Fibroblast of upper back skin (primary cell): ENCODE data around the gene CCDC27.

Source experiments
- DNase-seq: peaks from one replicate; pipeline ENCODE4 v3.0.0-alpha.2; 2013

CCDC27 gene

DNA sequence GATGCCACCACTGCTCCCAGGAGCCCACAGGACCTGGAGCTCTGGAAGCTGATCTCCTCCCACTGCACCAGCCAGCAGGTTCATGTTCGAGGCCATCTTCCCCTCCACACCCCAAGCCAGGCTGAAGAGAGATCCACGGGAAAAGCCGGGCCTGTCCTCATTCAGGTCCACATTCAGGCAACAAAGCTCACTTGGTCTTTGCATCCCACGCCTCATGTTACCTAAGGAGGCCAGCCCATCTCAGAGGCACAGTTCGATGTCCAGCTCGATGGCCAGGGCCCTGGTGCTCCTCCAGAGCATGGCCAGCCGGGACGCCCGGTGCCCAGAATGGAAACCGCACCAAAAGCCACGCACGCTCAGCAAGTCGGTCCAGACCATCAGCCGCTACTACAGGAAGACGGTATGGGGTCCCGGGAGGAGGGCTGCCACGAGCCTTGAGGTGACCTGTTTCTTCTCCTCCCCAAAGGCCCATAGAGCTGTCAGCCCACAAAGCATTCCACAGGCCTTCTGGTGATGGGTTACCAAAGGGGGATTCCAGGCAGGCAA lies at the start of gene CCDC27:
Gene CCDC27 (plus strand): TSS at position 51 of the 546 bp plus-strand sequence. CDS start 32 bp downstream, at position 83.
- no peak for DNase-seq

DNA sequence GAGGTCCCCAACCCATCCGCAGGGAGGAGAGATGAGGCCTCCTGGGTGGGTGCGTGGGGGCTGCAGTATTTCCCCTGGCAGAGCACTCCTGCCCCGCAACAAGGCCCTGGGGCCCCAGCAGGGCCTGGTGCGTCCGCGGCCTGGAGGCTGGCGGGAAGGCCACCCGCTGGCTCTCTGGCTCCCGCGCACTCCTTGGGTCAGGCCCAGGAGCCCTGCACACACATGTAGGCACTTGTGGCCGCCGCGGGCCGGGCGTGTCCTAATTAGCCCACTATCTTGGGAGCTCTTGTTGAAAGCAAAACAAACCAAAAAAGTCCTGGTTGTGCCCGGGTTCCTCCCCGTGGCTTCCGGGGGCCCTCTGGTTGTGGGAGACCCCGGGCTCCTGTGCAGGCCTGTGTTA lies 49.7 kb upstream of the CCDC27 start:
- no peak for DNase-seq

DNA sequence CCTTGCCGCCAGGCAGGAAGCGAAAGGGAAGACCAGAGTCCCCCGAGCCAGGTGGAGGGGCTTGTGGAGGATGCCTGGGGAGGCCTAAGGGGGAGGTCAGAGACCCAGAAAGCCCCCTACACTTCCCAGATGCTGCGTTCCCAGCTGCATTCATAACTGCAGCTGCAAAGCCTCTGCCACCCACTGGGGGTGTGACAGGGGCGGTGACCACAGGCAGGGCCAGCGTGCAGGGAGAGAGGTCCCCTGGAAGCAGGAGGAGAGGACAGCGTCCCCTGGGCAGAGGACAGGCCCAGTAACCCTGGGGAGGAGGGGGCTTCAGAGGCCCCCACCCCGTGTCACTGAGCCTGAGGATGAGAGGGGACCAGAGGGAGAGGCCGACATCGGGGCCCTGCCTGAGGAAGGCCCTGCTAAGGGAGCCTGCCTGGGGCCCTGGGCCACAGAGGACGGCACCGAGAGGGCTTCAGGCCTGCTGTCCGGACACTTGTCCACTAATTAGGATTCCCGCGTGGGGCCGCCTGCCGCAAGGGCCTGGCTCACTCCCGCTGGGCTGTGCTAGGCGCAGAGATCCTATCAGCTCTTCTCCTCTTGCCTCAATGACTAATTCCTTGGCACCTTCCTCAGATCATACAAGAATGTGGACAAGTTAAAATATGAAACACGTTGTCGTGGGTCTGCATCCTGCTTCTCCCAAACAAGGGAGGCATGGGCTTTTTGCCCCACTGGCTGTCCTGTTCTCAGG lies 49.1 kb upstream of the CCDC27 start:
- DNase-seq = peak; percentile 41

DNA sequence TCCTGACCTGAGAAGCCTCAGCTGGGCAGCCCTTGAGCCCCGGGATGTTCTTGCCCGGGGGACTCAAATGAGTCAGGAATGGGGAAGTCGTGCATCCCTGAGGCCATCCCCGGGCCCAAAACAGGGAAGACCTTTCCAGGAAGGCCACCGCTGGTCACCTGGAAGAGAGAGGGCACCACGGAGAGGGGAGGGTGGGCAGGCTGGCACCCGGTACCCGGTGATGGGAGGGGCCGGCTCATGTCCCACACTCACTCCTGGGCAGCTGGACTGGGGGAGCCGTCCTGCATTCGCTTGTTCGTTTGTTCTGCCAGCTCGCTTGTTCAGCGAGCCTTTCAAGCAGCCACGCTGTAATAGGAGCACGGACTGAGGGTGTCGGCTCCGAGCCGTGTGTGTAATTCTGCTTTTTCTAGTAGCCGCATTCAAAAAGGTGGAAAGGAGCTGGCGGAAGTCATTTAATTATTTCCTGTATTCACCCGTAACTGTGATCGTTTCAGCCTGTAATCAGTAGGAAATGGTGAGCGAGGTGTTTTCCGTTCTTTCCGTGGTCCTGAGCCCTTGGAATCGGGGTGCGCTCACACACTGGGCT lies 48.4 kb upstream of the CCDC27 start:
- DNase-seq = no peak

DNA sequence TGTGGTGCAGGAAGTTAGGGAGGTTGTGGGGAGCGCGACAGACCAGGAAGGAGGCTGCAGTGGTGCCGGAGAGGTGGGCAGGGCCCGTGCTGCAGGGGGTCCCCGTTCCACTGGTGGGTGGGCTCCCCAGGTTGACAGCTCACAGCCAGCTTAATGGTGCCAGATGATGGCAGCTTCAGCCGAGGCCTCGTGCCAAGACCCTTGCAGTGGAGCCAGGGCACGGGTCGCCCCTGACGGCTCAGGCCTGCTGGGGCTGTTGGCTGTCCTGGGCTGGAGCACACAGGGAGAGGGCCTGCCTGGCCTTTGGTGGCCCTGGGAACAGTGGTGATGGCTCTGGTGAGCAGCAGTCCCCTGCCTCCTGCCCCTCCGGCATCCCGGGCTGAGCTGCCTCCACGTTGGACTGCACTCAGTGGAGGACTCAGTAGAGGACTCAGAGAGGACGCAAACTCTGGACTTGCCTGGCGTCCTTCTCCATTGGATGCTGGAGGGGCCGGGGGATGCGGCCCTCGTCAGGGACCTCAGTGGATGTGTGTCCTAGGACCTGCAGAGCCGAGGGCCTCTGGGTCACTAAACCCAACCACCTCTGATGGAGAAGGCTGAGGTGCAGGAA lies 46.8 kb upstream of the CCDC27 start:
- no peak for DNase-seq

DNA sequence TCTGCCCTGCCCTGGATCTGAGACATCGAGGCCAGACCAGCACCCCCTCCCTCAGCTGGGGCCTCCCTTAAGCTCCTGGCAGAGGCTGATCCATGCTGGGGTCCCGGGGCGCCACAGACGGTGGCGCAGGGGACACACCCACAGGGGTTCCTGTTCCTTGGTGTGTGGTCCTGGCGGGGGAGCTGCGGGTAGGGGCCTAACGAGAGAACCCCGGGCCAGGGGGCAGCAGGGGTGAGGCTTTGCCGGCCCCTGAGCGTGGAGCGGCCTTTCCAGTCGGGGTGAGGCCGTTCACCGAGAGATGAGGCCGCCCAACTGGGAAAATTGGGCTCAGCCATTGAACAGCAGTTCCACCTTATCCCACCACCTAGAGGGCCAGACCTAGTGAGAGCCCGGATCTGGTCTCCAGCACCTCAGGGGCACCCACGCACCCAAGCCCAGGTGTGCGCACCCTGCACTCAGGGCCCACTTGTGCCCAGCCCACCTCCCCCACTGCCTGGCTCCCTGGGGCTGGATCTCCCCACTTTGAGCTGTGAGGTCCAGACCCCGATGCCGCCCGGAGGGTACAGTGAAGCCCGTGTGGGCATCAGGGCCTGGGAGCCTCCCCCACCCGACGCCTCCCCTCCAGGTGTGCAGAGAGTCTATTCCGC lies 45.5 kb upstream of the CCDC27 start:
- no peak for DNase-seq

DNA sequence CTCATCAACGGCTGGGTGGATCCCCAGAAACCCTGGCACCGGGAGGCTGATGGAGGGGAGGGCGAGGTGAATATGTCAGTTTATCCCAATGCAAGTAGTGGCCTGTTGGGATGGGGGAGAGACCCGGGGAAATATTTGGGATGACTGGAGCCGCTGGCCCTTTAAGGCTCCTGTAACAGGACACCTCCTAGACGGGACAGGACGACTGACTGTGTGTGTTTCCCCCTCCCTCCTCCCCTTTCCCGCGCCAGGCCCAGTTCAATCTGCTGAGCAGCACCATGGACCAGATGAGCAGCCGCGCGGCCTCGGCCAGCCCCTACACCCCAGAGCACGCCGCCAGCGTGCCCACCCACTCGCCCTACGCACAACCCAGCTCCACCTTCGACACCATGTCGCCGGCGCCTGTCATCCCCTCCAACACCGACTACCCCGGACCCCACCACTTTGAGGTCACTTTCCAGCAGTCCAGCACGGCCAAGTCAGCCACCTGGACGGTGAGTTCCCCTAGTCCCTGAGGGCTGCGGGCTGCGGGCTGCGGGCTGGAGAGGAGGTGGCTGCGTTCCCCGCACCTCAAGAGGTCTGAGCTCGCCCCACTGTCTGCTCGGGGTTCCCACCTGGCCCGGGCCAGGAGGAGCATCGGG lies 44.8 kb upstream of the CCDC27 start:
- DNase-seq = no peak

DNA sequence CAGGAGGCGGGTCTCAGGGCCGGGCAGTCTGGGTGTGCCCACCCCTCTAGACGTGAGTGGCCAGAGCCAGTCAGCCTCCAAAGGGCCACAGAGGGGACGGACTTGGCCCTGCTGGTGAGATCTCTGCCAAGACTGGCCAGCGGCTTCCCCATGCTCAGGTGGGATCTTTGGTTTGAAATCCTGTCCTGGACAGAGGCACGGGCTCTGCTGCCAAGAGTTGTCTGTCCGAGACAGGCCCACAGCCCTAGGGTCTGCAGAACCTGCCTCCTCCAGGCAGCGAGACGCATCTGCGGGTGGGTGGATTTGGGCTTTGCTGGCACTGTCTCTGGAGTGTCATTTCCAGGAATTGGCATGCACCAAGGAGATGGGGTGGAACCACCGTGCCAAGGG lies 44.3 kb upstream of the CCDC27 start:
- DNase-seq = no peak

DNA sequence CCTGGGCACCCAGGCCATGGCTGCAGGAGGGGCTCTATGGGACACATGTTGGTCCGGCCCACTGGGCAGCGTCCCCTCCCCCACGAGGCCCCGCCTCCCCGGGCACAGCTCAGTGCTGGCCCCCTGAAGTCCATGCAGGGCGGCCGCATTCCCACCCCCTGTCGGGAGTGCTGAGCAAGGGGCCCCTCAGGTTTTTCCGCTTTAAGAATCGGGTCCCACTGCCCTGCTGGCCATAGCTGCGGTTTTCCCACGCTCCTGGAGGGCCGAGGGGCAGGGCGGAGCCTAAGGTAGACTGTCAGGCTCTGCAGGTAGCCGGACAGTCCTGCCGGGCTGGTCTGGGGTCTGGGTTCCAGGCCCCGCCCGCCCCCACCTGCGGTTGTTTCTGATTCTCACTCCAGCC lies 43.5 kb upstream of the CCDC27 start:
- DNase-seq = no peak

DNA sequence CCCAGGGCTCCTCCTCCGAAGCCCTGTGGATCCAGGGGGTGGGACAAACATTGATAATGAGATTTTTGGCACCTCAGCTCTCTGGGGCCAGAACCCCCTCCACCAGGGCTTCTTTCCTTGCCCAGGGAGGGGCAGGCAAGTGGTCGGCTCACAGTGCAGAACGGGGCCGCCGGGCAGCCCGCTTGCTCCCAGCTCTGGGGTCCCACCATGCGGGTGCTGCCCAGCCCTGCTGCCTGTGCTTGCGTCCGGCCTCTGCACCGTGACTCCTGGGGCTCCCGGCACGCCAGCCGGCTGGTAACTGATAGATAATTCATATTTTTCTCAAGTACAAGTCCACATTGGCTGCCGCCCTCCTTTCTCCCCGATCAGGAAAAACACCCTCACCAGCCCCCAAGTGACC lies 42.0 kb upstream of the CCDC27 start:
- DNase-seq = no peak

DNA sequence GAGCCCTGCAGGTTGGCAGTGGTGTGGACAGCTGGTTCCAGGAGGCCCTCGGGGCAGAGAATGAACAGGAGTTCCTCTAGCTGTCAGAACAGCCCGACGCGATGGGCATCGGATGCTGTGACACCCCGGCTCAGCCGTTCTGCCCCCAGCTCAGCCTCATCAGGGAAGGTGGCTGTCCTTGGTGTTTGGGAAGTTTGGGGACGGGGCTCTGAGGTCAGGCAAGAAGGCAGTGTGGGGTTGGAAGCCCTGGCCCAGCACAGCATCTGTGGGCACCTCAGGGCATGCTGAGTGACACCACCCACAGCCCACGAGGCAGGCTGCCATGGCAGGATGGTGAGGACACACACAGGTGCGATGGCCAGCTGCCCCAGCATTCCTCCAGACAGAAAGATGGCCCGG lies 40.9 kb upstream of the CCDC27 start:
- DNase-seq = no peak

DNA sequence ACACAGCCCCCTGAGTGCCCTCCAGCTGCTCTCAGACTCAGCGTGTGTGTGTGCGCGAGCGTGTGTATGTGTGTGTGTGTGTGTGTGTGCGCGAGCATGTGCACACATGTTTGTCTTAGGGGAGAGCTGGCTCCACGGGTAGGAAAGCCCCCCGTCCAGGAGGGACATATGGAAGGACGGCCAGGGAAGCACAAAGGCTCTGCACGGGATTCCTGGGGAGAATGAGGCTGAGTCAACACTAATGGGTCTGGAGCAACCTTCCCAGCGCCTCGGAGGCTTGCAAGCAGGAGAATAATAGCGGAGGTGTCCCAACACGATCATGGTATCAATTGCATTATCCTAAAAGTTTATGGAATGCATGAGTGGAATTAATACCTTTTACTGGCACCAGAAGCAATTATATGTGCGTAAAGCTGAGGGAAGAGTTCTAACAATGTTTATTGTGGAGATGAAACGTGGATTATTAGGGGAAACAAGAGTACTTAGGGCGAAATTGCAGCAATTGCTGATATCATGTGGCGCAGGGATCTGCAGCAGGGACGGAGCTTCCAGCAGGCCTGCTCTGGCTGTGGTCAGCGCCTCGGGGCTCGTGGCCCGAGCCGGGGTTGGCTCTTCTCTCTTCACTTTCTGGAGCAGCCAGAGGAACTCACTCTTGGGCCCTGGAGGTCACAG lies 40.3 kb upstream of the CCDC27 start:
- DNase-seq = no peak

DNA sequence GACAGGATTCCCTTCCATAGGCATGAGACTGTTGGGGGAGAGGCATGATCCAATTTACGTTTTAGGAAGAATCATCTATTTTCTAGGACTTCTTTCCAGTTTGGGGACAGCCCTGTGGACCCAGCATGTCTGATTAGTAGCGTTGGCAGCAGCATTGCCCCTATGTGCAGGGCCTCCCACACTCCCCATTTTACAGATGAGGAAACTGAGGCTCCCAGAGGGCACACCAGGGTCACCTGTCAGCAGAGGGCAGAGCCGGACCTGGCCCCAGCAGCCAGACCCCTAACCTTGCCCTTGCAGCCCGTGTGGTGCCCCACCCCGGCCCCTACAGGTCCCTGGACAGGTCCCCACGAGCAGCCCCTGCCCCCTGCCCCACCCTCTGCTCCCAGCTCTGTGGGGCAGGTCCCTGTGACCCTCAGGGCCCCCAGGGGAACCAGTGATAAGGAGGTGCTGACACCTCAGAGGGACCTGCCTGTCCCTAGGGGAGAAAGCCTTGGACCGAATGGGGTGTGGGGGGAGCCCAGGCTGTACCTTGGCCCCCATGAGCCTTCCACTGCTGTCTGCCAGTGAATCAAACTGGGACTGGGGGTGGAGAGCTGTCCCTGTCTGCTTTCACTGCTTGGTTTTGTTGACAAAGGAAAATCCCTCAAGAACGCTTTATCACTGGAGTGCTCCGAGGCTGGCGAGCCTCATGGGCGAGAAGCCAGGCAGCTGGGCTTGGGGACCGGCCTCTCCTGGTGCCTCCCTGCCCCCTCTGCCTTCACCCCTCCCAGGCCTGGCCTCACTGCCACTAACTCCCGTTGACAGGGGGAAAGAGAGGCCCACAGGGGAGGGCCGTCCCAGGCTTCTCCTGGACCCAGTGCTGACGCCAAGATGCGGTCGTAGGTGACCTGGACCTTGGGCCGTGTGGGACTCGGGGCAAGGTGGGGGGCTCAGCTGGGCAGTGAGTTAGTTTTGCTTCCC lies 39.4 kb upstream of the CCDC27 start:
- DNase-seq = no peak

DNA sequence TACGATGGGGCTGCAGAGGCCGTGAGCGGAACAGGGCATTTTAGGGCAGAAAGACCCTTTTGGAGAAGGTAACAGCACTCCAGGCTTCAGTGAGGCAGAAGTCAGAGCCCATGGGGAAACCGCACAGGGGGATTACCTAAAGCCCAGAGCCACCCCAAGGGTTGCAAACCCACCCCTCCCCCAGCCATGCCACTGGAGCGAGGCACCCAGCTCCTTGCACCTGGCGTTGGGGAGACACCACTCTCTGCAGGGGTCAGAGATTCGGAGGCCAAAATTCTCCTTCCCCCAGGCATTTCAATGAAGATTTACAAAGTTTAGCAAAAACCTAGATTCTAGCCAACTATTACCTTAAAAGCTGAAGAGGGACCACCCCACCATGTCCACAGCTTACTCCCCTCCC lies 38.4 kb upstream of the CCDC27 start:
- DNase-seq = no peak

DNA sequence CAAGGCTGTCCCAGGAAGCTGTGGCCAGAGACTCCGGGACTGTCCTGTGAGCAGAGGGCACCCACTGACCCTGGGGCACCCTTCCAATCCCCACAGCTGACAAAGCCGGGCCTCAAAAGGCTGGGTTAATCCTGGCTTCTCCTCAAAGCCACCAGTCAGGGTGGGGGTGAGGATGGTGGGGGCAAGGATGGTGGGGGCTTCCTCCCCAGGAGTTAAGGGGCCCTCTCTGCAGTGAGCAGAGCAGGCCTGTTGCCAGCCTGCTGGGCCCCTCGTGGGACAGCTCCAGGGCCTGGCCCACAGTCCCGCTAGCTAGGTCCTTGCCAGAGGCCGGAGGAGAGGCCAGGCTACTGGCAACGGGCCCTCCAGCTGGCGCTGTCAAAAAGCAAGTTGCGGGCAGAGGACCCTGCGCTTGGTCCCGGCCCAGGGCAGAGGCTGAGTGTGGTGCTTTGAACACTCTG lies 37.9 kb upstream of the CCDC27 start:
- DNase-seq = no peak

DNA sequence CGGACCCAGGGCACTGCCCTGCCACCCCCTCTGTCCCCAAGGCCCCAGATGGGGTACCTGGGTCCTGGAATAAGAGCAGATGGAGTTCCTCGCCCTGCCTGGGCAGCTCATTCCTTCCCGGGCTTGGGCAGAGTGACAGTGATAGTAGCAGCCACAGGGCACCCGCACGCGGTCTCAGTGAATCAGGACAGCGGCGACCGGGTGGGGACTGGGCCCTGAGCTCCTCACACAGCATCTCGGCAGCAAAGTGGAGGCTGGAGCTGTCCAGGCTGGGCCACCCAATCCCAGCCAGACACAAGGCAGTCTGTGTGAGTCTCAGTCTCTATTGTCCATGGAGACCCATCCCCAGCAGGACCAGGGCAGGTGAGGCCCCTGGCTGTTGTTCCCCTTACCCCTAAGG lies 37.4 kb upstream of the CCDC27 start:
- DNase-seq = no peak

DNA sequence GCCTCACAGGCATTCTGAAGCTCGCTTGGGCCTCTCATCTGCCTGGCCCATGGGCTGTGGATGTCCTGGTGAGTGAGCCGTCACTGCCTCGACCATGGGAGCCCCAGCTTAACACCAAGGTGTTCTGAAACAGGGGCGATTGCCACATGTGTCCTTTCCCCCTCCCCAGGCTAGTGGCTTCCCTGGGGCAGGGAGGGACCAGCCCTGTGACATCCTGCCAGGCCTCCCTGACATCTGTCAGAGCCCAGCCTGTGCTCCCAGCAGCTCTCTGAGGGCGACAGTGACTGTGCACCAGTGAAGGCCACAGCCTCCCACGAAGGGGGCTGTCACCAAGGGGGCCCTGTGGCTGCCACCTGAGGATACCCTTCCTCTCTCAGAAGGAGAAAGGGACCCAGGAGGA lies 35.9 kb upstream of the CCDC27 start:
- DNase-seq = no peak

DNA sequence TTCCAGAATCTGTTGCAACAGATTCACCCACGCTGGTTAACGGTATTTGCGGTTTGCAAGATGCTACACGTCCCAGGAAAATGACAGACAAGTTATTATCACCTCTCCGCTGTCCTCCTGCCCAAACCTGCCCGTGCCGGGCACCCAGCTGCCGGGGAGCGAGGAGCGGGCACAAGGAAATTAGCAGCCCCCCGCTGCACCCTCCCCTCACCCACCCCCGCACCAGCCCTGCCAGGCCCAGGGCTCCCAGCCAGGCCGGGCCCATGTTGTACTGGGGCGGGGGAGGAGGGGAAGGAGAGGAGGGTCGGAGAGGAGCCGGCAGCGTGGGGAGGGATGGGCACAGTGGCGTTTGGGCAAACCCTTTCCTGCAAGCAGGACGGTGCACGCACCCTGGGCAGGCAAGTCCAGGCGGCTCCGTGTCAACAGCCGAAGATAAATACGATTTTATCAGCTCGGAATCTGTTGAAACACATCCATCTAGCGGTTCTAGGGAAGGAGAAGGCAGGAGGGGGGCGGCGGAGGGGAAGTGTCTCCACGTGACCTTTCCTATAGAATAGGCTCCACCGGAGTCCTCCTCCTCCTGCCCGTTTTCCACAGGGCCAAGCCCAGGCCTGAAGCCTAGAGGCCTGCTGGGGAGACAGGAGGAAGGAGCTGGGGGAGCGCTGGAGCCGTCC lies 35.1 kb upstream of the CCDC27 start:
- no peak for DNase-seq

DNA sequence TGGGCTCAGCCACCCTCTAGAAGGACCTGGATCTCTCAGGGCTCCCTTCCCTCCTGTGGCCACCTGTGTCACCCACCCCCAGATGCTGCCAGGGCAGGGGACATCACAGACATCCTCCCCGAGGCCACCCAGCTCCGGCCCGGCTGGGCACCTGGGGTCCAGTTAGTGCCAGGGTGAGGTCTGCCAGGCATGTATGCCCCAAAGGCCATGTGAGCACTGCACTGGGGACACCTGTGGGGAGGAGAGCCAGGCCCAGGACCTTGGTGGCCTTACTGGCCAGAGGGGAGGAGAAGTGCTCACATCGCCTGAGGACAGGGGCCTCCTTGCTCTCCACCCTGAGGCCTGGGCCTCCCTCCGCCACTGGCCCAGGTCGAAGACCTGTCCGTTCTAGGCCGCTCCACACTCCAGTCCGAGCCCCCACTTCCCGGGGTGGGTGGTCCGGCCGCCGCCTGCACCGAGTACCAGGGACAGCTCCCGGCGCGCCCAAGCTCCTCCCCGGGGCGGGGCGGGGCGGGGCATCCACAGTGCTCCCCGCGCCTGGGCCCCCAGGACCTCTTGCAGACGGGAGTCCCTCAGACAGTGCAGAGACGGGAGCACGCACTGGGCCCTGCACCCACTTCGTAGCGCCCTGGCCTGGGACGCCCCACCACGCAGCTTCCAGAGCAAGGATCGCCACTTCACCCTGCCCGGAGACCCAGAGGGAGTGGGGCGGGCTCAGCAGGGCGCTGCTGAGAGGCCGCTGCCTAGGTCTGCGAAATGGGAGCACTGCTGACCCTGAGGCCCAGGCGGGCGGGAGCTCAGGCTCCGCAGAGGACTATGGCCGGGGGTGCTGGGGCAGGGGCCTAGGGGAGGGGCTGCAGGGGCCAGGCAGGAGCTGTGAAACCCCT lies 34.3 kb upstream of the CCDC27 start:
- no peak for DNase-seq

DNA sequence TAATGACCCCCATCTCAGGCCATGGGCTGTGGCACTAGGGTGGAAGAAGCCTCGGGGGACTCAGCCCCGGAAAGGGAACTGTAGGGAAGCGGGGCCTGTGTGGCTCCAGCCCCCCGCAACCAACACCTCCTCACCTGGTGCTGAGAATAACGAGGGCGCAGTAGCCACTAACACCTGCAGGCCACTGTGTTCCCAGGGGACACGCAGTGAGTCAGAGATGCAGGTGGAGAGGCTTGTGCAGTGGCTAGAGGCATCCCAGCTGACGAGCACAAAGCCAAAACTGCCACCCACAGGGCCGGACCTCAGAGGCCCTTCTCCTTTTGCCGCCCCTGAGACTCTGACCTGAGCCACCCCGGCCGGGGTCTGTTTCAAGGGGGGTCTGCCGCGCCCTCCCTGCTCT lies 33.5 kb upstream of the CCDC27 start:
- DNase-seq = no peak
